Measurements from ENCODE around the gene COL5A2.

COL5A2 gene

DNA sequence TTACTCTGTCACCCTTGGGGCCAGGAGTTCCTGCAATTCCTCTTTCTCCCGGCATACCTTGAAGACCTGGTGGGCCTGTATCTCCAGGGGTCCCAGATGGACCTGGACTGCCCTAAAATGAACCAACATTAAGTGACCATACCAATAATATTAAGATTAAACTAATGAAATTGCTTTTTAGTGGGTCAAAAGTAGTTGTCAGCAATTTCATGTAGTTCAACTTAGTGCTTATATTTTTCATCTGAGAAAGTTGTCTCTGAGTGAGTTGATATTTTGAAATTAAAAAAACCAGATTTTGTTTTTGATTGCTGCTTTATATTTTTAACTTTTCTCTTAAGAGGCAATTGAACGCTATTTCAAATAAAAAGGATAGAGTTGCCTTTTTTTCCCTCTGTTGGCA lies 122.2 kb downstream of the COL5A2 start:
- in situ Hi-C loops (cut with MboI; ENCODE audit: low sequenced_read_pairs): no loop called here

DNA sequence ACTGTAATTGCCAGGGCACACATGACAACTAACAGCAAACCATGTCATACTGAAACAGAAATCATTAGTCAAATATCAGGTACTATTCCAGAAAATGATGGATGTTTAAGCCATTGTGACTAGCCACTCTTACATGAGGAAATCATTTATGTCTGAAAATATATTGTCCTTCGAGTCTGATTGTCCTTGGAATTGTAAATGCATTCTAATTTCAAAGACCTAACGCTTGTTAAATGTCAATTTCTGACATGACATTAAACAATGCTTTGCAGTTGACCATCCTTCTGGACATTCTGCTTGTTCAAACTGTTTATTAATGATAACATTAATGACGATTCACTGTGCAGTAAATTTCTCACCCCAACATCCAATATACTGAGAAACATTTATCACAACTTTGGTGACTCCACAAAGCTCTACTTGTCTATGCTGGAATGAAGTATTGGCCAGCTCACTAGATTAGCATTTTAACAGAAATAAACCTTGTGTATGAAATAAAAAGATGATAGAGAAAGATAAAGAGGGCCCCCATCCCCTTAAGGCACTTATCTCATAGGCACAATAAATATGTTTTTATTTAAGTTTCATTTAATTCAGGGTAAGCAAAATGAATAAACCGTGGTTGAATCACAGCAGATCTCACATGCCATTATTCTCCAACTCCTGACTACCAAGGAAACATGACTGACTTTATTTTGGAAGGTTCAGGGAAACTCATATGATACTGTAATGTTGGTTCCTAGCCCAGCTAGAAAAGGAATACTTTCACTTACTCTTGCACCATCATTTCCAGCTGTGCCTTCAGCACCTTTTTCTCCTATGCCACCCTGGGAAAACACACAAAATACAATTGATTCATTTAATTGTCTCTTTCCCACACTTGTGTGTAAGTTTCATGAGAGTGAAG lies 123.1 kb downstream of the COL5A2 start:
- in situ Hi-C loops (cut with MboI; ENCODE audit: low sequenced_read_pairs): no loop called here

DNA sequence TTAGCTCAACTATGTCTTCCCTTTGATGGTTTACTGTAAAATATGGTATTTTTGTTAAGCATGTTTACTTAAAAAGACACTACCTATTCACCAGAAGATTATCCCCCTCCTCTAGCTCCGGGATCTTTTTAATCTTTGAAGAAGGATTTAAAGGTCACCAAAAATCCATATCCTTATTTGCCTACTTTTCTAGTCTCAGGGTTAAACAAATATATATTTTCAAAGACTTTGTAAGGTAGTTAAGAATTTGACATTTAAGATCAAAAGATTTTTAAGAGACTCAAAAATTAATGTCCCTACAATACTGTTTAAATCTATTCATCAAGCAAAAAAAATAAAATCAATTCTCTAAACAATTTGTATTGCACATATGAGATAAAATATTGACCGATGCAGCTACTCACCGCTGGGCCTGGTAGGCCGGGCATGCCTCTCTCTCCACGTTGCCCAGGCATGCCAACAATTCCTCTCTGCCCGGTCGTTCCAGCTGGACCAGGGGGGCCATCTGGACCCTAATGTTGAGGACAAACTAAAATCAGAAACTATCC lies 129.3 kb downstream of the COL5A2 start:
- in situ Hi-C loops (cut with MboI; ENCODE audit: low sequenced_read_pairs): no loop called here

- in situ Hi-C loops (cut with MboI; ENCODE audit: low sequenced_read_pairs): no loop called here
Measured at GRCh38 chr2:189049709-189050164, 129.8 kb downstream of the COL5A2 start.

GRCh38 chr2:189048189-189048588 lies 131.4 kb downstream of the COL5A2 start:
- in situ Hi-C loops (cut with MboI; ENCODE audit: low sequenced_read_pairs): no loop called here

- in situ Hi-C loops (cut with MboI; ENCODE audit: low sequenced_read_pairs): no loop called here
Measured at GRCh38 chr2:189047171-189047888, 132.2 kb downstream of the COL5A2 start.

- in situ Hi-C loops (cut with MboI; ENCODE audit: low sequenced_read_pairs): no loop called here
Measured at GRCh38 chr2:189046320-189046719, 133.2 kb downstream of the COL5A2 start.

DNA sequence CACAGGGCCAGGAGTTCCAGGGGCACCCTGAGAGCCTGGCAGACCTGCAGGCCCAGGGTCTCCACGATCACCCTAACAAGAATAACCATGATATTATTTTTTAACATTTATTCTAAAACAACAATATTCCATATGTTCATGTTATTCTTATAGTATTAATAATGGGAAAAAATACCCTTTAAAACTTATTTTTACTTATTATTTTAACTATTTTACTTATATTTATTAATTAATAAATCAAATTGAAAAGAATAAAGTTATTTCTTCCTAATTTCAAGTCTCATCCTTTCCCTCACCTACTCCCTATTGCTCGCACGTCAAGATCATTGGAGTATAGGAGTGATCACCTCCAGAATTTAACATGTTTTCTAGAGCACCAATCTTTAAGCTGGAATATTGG lies 133.7 kb downstream of the COL5A2 start:
- in situ Hi-C loops (cut with MboI; ENCODE audit: low sequenced_read_pairs): no loop called here

- in situ Hi-C loops (cut with MboI; ENCODE audit: low sequenced_read_pairs): no loop called here
Measured at GRCh38 chr2:189037518-189037917, 142.0 kb downstream of the COL5A2 start.

DNA sequence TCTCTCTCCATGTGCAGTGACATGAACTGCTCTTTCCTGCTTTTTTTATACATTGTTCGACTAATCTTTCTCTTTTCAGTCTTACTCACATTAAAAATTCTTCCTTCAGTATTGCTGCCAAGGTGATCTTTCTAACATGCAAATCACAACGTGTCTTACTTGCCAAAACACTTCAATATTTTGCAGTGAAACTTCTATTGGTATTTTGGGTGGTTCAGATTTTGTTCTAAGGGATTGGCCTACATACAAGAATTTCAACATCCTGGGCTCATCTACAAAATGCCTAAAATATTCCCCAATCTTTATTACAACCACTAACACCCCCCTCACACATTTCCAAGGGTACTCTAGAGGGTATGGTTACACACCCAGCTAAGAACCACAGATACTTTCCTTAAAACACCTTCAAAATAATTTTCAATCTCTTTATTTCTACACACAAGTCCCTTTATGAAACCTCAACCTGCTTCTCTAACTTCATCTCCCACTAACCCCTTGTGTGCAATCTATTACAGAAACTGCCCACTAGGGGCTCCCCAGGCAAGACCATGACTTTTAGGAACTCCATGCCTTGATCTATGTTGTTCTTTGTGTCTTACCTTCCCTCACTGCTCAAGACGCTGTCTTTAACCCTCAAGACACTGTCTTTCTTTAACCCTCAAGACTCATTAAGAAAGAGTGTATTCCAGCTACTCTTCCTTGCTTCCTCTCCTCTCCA lies 154.5 kb downstream of the COL5A2 start:
- in situ Hi-C loops (cut with MboI; ENCODE audit: low sequenced_read_pairs): no loop called here

DNA sequence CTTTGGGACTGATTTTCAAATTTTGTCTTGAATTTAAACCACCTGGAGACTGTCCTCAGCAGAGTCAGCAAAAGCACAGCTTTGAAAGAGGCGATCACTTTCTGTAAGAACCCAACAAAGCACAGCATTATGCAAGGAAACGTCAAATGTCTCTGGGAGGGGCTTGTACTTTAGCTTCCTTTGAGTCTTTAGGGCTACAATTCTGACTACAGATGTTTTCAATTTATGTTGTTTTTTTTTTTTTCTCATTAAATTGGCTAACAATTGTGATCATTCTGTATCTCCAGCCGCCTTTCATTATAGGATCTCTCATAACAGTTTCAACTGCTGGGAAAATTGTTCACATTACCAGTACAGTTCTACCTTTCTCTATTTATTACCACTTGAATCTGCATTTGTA lies 157.1 kb downstream of the COL5A2 start:
- in situ Hi-C loops (cut with MboI; ENCODE audit: low sequenced_read_pairs): no loop called here

DNA sequence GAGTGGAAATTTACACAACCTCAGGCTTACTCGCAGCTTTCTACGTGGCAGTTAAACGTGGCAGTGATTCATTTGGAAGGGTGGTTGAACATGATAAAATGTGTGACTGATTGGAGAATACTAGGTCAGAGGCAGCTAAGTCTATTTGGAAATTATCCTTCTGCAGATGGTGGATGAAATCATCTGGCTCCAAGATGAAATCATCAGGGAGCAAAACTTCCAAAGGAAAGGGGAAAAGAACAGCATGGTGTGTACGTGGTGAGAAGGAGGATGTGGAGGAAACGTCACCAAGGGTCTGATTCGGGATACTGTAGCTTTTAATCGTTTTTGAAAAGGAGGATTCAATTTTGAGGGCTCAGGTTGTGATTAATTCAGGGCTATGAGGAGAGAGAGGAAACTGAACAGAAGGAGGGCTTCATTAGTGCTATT lies 157.5 kb downstream of the COL5A2 start:
- in situ Hi-C loops (cut with MboI; ENCODE audit: low sequenced_read_pairs): no loop called here

GRCh38 chr2:189020179-189020578 lies 159.4 kb downstream of the COL5A2 start:
- in situ Hi-C loops (cut with MboI; ENCODE audit: low sequenced_read_pairs): no loop called here

DNA sequence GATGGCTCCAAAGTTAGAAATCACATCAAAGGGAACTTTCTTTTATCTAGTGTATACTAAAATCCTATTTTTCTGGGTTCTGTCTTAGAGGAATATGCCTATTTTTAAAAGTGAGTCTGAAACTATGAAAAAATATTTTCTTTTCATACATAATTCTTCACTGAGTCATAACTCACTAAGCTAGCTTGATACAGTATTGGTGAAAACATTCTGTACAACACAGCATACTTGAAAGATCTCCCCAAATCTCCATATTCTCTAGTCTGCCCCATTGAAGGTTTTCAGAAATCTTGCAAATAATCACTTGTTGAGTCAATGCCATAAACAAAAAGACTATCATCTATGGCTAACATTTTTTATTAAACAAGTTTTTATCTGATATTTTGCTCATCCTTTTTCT lies 160.9 kb downstream of the COL5A2 start:
- in situ Hi-C loops (cut with MboI; ENCODE audit: low sequenced_read_pairs): no loop called here

DNA sequence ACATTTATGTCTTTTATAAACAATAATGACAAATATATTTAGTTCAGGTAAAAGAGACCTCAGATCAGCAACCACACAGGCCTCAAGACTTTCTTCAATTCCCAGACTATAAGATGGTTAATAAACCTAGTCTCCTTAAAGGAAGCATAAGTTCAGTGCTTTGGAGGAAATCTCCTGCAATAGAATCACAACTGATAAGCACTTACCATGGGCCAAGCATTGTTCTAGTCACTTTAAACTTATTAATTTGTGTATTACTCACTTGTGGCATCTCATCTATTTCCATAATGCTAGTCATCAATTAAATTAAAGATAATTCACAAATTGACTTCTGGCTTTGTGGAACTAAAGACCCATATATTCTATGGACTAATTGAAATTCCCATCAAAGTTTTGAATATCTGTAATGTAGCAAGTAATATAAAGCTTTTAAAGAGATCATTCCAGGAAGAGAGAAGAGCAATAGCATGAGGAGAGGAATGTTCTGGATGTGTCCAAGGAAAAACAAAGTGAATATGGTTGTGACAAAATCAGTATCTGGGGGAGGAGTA lies 163.2 kb downstream of the COL5A2 start:
- in situ Hi-C loops (cut with MboI; ENCODE audit: low sequenced_read_pairs): no loop called here

DNA sequence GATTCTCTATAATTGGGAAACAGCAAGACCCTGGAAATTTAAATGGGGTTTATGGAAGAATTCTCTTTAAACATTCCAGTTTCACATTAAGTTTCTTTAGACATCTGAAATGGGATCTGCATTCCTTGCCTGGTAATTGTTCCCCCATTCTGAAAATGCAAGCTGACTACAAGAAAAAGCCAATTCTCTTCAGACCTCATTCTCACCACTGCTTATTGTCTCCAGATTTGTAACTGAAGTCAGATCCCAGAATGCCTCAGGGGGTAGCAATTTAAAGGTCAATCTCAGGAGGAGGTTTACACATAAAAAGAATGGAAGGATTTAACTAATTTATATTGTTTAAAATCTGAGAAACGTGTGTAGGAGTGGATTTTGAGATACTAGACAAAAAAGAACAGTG lies 164.2 kb downstream of the COL5A2 start:
- in situ Hi-C loops (cut with MboI; ENCODE audit: low sequenced_read_pairs): no loop called here

GRCh38 chr2:189014449-189015138 lies 165.0 kb downstream of the COL5A2 start:
- in situ Hi-C loops (cut with MboI; ENCODE audit: low sequenced_read_pairs): no loop called here

DNA sequence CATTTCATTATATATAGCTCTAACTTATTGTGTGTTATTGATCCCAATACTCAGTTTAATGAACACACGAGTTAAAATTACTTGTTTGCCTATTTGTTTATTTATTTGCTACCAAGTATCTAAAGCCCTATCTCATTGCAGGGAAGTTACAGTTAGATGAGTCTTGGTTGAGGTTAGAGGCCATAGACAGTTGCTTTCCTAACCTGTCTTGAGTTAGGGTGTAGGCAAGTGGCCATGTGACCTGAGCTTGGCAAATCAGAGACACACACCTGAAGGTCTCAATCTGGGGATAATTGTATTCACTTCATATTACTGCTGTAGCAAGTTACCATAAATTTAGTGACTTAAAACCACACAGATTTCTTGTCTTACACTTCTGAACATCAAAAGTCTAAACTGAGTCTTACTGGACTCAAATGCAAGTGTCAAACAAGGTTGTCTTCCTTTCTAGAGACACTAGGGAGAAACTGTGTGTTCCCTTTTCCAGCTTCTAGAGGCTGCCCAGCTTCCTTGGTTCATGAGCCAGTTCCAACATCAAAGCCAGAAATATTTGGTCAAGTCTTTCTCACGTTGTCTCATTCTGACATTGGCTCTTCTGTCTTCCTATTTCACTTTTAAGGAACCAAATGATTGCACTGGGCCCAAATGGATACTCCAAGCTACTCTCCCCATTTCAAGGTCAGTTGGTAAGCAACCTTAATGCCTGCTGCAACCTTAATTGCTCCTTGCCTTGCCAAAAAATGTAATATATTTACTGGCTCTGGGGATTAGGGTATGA lies 165.7 kb downstream of the COL5A2 start:
- in situ Hi-C loops (cut with MboI; ENCODE audit: low sequenced_read_pairs): no loop called here

DNA sequence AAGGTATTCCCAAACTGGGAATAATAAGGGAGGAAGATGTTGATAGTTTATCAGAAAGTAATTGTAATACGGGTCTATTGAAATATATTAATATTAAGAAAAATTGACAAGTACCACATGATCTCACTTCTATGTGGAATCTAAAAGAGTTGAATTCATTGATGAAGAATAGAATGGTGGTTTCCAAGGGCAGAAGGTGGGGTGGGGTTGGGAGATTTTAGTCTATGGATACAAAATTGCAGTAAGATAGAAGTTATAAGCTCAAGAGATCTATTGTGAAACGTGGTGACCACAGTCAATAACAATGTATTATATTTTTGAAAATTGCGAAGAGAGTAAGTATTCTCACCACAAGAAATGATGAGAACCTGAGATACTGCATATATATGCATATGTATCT lies 166.5 kb downstream of the COL5A2 start:
- in situ Hi-C loops (cut with MboI; ENCODE audit: low sequenced_read_pairs): no loop called here

All from HL-60/S4 (cell line).